SH-SY5Y (cell line): Measurements from ENCODE around the gene CDS2.

Source experiments
- GATA2 ChIP-seq: IDR thresholded peaks from 2 replicates; pipeline ENCODE4 v1.6.1; 2011; ENCODE audit warnings: mild to moderate bottlenecking, low read depth, low read length
- GATA3 ChIP-seq: IDR thresholded peaks from 2 replicates; pipeline ENCODE4 v1.6.1; 2011; ENCODE audit warnings: low read depth, mild to moderate bottlenecking, low read length, moderate library complexity

DNA sequence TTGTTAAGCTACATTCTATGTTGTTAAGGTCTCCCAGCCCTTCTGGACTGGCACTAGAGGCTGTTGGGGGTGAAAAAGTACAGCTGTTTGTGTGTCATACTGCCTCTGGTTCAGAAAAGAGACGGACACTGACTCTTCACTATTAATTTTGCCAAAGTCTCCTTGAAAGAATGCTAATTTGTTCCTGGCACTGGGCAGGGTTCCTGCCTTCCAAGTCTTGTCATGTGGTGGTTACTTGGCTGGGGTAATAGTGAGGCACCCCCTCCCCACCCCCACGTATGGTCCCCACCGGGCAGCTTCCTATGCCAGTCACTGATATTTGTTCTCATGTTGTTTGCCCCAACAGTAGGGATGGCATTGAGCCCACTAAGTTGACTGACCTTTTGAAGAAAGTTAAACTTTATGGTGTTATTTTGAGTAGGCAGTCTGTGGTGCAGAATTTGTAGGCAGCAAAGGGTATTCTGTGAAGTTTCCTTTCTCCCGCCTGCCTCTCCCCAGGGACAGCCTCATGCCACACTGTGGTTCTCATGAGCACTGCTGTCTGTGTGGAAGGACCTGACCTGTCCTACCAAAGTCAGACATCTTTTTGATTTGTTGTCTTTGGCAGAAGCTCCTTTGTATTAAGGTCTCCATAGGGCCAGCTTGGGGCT is 8.7 kb downstream of the CDS2 start:
- TF ChIP-seq GATA2 (no peak), GATA3 (no peak)
